Measurements from ENCODE around the gene EIF5. TPM values are rescaled to one million over a fixed set of nuclear protein-coding genes. Genes with fewer than 3 reads are reported as not detected.

The EIF5 gene
- total RNA-seq, 1 experiment from 2014 or later, result 238 TPM

- no peaks in the 10 kb centered on the region for H3K27me3 ChIP-seq (ENCODE audit: control insufficient read depth, insufficient read depth, low read length)
- ATAC-seq, result peak; percentile 58; the same call in 1 of the 2 replicates
- no peak for DNase-seq (ENCODE audit: low read depth, low spot score)
- TF ChIP-seq, protein P1, sequence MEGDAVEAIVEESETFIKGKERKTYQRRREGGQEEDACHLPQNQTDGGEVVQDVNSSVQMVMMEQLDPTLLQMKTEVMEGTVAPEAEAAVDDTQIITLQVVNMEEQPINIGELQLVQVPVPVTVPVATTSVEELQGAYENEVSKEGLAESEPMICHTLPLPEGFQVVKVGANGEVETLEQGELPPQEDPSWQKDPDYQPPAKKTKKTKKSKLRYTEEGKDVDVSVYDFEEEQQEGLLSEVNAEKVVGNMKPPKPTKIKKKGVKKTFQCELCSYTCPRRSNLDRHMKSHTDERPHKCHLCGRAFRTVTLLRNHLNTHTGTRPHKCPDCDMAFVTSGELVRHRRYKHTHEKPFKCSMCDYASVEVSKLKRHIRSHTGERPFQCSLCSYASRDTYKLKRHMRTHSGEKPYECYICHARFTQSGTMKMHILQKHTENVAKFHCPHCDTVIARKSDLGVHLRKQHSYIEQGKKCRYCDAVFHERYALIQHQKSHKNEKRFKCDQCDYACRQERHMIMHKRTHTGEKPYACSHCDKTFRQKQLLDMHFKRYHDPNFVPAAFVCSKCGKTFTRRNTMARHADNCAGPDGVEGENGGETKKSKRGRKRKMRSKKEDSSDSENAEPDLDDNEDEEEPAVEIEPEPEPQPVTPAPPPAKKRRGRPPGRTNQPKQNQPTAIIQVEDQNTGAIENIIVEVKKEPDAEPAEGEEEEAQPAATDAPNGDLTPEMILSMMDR (IDR thresholded peaks at IDR 0.05), result peak; percentile 88
- no peak for TF ChIP-seq SIN3A (IDR thresholded peaks at IDR 0.05; ENCODE audit: borderline replicate concordance, insufficient read depth, low read depth, low read length)
- intact Hi-C loops (cut with micrococcal nuclease; ENCODE audit: unreplicated experiment) (no loop called here), in situ Hi-C loops (cut with HindIII; ENCODE audit: low pct_unique_long_range_greater_than_20kb, low sequenced_read_pairs) (no loop called here)
- no peak overlapping the region for H3K27ac ChIP-seq (ENCODE audit: low read length)
- ChIA-PET CTCF (interaction anchor here (0.7 to 1.2 kb wide), 4 partner anchors 9 to 32 kb away, joined by 3 to 7 read pairs (median 4); no protein-coding TSS in a partner anchor), POLR2A (interaction anchor here (0.7 kb wide), 3 partner anchors 28 to 50 kb away, joined by 3 to 6 read pairs (median 6); no protein-coding TSS in a partner anchor)
- H3K4me3 ChIP-seq (ENCODE audit: low read depth in 2 of 2, low read length in 2 of 2), result no peak overlapping the region
- BruUV-seq (replicated peaks), result no TSS peak
- H3K36me3 ChIP-seq (ENCODE audit: control insufficient read depth, insufficient read depth, low read length), result peaks cover 2% of the 10 kb centered on the region; the same call in 1 of the 2 replicates
- H3K4me1 ChIP-seq (ENCODE audit: control insufficient read depth, insufficient read depth, low read length), result peaks cover 27% of the 10 kb centered on the region
- no peaks in the 10 kb centered on the region for H3K9me3 ChIP-seq (ENCODE audit: control insufficient read depth, insufficient read depth, low read depth, low read length)
Observed at GRCh38 chr14:103391048-103391447, 57.0 kb downstream of the EIF5 start.

DNA sequence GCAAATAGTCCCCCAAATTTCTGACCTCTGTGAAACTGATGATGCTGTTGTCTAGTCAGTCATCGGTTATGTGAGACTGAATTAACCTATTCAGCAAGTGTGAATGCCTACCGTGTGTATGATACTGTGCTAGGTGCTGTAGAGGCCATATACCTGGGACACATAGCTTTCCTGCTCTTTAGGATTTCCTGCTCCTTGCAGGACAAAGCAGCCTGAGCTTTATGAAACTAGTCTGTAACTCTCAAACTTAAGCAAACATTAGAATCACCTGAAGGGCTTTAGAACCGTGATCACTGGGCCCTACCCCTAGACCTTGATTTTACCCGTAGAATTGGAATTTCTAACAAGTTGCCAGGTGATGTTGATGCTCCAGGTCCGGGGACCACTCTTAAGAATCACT is 58.1 kb downstream of the EIF5 start:
- BruUV-seq (replicated peaks), result no TSS peak
- peaks cover 27% of the 10 kb centered on the region for H3K4me1 ChIP-seq (ENCODE audit: control insufficient read depth, insufficient read depth, low read length)
- in situ Hi-C loops (cut with HindIII; ENCODE audit: low pct_unique_long_range_greater_than_20kb, low sequenced_read_pairs) (no loop called here), intact Hi-C loops (cut with micrococcal nuclease; ENCODE audit: unreplicated experiment) (no loop called here)
- no peak for ATAC-seq
- no peaks in the 10 kb centered on the region for H3K9me3 ChIP-seq (ENCODE audit: control insufficient read depth, insufficient read depth, low read depth, low read length)
- no peak overlapping the region for H3K4me3 ChIP-seq (ENCODE audit: low read depth in 2 of 2, low read length in 2 of 2)
- no peak for DNase-seq (ENCODE audit: low read depth, low spot score)
- TF ChIP-seq, protein P1 (IDR thresholded peaks at IDR 0.05), result no peak
- TF ChIP-seq POLR2AphosphoS5 (IDR thresholded peaks at IDR 0.05; ENCODE audit: low read depth, low read length), result no peak
- TF ChIP-seq, protein P2, sequence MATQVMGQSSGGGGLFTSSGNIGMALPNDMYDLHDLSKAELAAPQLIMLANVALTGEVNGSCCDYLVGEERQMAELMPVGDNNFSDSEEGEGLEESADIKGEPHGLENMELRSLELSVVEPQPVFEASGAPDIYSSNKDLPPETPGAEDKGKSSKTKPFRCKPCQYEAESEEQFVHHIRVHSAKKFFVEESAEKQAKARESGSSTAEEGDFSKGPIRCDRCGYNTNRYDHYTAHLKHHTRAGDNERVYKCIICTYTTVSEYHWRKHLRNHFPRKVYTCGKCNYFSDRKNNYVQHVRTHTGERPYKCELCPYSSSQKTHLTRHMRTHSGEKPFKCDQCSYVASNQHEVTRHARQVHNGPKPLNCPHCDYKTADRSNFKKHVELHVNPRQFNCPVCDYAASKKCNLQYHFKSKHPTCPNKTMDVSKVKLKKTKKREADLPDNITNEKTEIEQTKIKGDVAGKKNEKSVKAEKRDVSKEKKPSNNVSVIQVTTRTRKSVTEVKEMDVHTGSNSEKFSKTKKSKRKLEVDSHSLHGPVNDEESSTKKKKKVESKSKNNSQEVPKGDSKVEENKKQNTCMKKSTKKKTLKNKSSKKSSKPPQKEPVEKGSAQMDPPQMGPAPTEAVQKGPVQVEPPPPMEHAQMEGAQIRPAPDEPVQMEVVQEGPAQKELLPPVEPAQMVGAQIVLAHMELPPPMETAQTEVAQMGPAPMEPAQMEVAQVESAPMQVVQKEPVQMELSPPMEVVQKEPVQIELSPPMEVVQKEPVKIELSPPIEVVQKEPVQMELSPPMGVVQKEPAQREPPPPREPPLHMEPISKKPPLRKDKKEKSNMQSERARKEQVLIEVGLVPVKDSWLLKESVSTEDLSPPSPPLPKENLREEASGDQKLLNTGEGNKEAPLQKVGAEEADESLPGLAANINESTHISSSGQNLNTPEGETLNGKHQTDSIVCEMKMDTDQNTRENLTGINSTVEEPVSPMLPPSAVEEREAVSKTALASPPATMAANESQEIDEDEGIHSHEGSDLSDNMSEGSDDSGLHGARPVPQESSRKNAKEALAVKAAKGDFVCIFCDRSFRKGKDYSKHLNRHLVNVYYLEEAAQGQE (IDR thresholded peaks at IDR 0.05; ENCODE audit: insufficient read depth in 1 of 2, low read depth in 2 of 2, low read length in 1 of 2), result no peak
- no peak for TF ChIP-seq SIN3A (IDR thresholded peaks at IDR 0.05; ENCODE audit: borderline replicate concordance, insufficient read depth, low read depth, low read length)
- TF ChIP-seq TCF7L2 (IDR thresholded peaks at IDR 0.05; ENCODE audit: low read depth, low read length), result no peak
- H3K36me3 ChIP-seq (ENCODE audit: control insufficient read depth, insufficient read depth, low read length), result no peaks in the 10 kb centered on the region
- ChIA-PET POLR2A (interaction anchor here (0.6 kb wide), 1 partner anchor 56 kb away, joined by 4 read pairs; no protein-coding TSS in a partner anchor), CTCF (interaction anchor here (0.5 to 1.1 kb wide), 2 partner anchors 10 to 12 kb away, joined by 3 to 7 read pairs; no protein-coding TSS in a partner anchor)
- no peak overlapping the region for H3K27ac ChIP-seq (ENCODE audit: low read length)
- H3K27me3 ChIP-seq (ENCODE audit: control insufficient read depth, insufficient read depth, low read length), result no peaks in the 10 kb centered on the region
